HL-60 (cell line): Measurements from ENCODE around the gene ESPL1.

ENCODE experiments used
- DNase-seq, 2 experiments: peaks; one replicate each; pipeline ENCODE4 v3.0.0-alpha.2; 2010 to 2020; ENCODE audit warnings: low read depth in 1 of 2, low spot score in 1 of 2
- H3K27ac ChIP-seq: fragments of 250-450 bp; sonication (Bioruptor Pico); replicated peaks from 2 replicates; pipeline ENCODE4 v1.5.1; 2020; ENCODE audit warnings: mild to moderate bottlenecking, moderate library complexity
- H3K27me3 ChIP-seq: fragments of 250-450 bp; sonication (Bioruptor Pico); 2 replicates; pipeline ENCODE4 v1.5.1; 2021; ENCODE audit warnings: mild to moderate bottlenecking, moderate library complexity; ENCODE audit not compliant: insufficient read depth, poor library complexity, severe bottlenecking
- H3K4me3 ChIP-seq: replicated peaks from 2 replicates; pipeline ENCODE4 v1.5.1; 2011; ENCODE audit warnings: mild to moderate bottlenecking, control low read depth, low read length; ENCODE audit not compliant: insufficient read depth
- CTCF ChIP-seq: IDR thresholded peaks from one replicate; pipeline ENCODE4 v1.5.1; 2011; ENCODE audit warnings: low read length, control low read depth, inconsistent platforms; ENCODE audit not compliant: insufficient read depth
- GABPA ChIP-seq: IDR thresholded peaks from 2 replicates; pipeline ENCODE4 v1.6.1; 2012; ENCODE audit warnings: low read depth
- POLR2AphosphoS5 ChIP-seq: IDR thresholded peaks from 2 replicates; pipeline ENCODE4 v1.6.1; 2012; ENCODE audit warnings: low read depth
- REST ChIP-seq: IDR thresholded peaks from 2 replicates; pipeline ENCODE4 v1.6.1; 2012; ENCODE audit warnings: low read depth; ENCODE audit not compliant: insufficient replicate concordance
- SPI1 ChIP-seq: IDR thresholded peaks from 2 replicates; pipeline ENCODE4 v1.6.1; 2012; ENCODE audit warnings: low read depth, mild to moderate bottlenecking, borderline replicate concordance

ESPL1 gene

GRCh38 chr12:53288322-53288721, 20.2 kb downstream of the ESPL1 start:
- Histone ChIP-seq H3K27ac (no peak overlapping the region), H3K27me3 (no peaks in the 10 kb centered on the region), H3K4me3 (no peak overlapping the region)
- TF ChIP-seq GABPA, result no peak
- TF ChIP-seq POLR2AphosphoS5, result no peak
- TF ChIP-seq CTCF, result no peak
- no peak for TF ChIP-seq REST
- no peak for TF ChIP-seq SPI1
- DNase-seq, result no peak

GRCh38 chr12:53289891-53290290, 21.8 kb downstream of the ESPL1 start:
- Histone ChIP-seq H3K27me3 (no peaks in the 10 kb centered on the region), H3K27ac (no peak overlapping the region), H3K4me3 (no peak overlapping the region)
- TF ChIP-seq SPI1 (no peak), GABPA (no peak), POLR2AphosphoS5 (no peak)
- no peak for DNase-seq

GRCh38 chr12:53290661-53291060, 22.6 kb downstream of the ESPL1 start:
- no peak for DNase-seq
- Histone ChIP-seq H3K27ac (no peak overlapping the region), H3K27me3 (no peaks in the 10 kb centered on the region), H3K4me3 (no peak overlapping the region)
- TF ChIP-seq GABPA, result no peak
- TF ChIP-seq POLR2AphosphoS5, result no peak
- TF ChIP-seq CTCF, result no peak
- TF ChIP-seq SPI1, result no peak
- no peak for TF ChIP-seq REST

- no peak for DNase-seq
- H3K27ac ChIP-seq, result no peak overlapping the region
- TF ChIP-seq GABPA, result no peak
- no peak for TF ChIP-seq REST
- no peak for TF ChIP-seq POLR2AphosphoS5
- no peak for TF ChIP-seq CTCF
- TF ChIP-seq SPI1, result no peak
Measured at GRCh38 chr12:53292426-53292825, 24.3 kb downstream of the ESPL1 start.

More at GRCh38 chr12:53292426-53292825, 24.3 kb downstream of the ESPL1 start:
- Histone ChIP-seq H3K4me3 (no peak overlapping the region), H3K27me3 (no peaks in the 10 kb centered on the region)
